Body of pancreas (tissue), 4 donors: ENCODE results near the gene INAFM1.

Experiments
- CTCF ChIP-seq, 7 experiments: fragments of 450-650 bp in 4 of 7; fragments of 200-600 bp in 3 of 7; sonication (generic) in 3 of 7; IDR thresholded peaks; one replicate each; pipeline ENCODE4 v1.5.1; 2016 to 2019; ENCODE audit warnings: antibody characterized with exemption in 7 of 7
- POLR2A ChIP-seq, 3 donors: fragments of 450-650 bp; IDR thresholded peaks; one replicate each; pipeline ENCODE4 v1.6.1; 2016; ENCODE audit warnings: antibody characterized with exemption in 3 of 3, mild to moderate bottlenecking in 2 of 3

- TF ChIP-seq CTCF (IDR thresholded peaks at IDR 0.05) = no peak
- no peak for TF ChIP-seq POLR2A (IDR thresholded peaks at IDR 0.05)
These were observed 39.1 kb downstream of the INAFM1 start for GRCh38 chr19:47313754-47314295.
